Right atrium auricular region (tissue), 2 donors: ENCODE measurements around the gene SCN4A. TPM values are rescaled to one million over a fixed set of nuclear protein-coding genes. Genes with fewer than 3 reads are reported as not detected.

Experiments
- DNase-seq: peaks from one replicate; pipeline ENCODE4 v3.0.0-alpha.2; 2019; ENCODE audit warnings: low spot score
- H3K27ac ChIP-seq, 2 donors: fragments of 200-600 bp; sonication (generic); 1 replicate in 1 of 2; 2 replicates in 1 of 2; pipeline ENCODE4 v1.5.1; 2016 to 2019
- H3K27me3 ChIP-seq, 2 donors: fragments of 200-600 bp; sonication (generic); one replicate each; pipeline versions ENCODE4 v1.5.1 to v1.6.0; 2017 to 2019
- H3K36me3 ChIP-seq: fragments of 200-600 bp; sonication (generic); one replicate; pipeline ENCODE4 v1.5.1; 2016
- H3K4me1 ChIP-seq, 2 donors: fragments of 200-600 bp; sonication (generic); one replicate each; pipeline versions ENCODE4 v1.5.1 to v1.6.0; 2017 to 2019
- H3K4me3 ChIP-seq, 2 donors: fragments of 200-600 bp; sonication (generic); 1 replicate in 1 of 2; 2 replicates in 1 of 2; pipeline ENCODE4 v1.5.1; 2017 to 2019; ENCODE audit warnings: mild to moderate bottlenecking in 1 of 2, moderate library complexity in 1 of 2
- H3K9me3 ChIP-seq, 2 donors: fragments of 200-600 bp; sonication (generic); one replicate each; pipeline ENCODE4 v1.5.1; 2019
- CTCF ChIP-seq, 2 donors: fragments of 200-600 bp; sonication (generic); IDR thresholded peaks; one replicate each; pipeline ENCODE4 v1.5.1; 2019; ENCODE audit warnings: antibody characterized with exemption in 2 of 2
- total RNA-seq, 2 donors: library from RNA; depleted of rRNA; stranded (reverse); fragments of >200 nt; gene quantifications; one replicate each; pipeline ENCODE4 v1.1.0, GENCODE V29; 2016

Gene SCN4A
- total RNA-seq, 2 donors from 2014 or later = 0.74 to 2.5 TPM

- Histone ChIP-seq H3K27ac (no peak overlapping the region), H3K4me1 (peaks cover 0 to 20% of the 10 kb centered on the region in 2 donors), H3K36me3 (no peaks in the 10 kb centered on the region)
These were observed 1.3 kb upstream of the SCN4A start for GRCh38 chr17:63973930-63974593.

DNA sequence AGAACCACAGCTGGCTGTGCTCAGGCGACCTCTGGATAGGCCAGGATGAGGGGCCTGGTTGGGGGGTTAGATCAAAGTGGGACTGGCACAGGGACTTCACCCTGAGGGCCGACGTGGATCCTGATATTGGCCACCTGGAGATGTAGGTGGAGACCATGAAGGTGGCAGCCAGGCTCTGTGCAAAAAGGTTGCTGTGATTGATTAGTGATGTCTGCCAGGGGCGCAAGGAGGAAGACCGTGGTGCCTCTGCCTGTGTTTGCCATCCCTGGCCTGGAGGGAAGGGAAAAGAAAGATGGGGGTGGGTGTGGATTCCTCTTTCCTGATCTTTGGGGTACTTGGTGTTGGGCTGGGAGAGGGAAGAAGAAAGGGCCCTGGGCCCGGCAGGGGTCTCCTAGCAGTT is 529 bp upstream of the SCN4A start:
- Histone ChIP-seq H3K27me3 (no peaks in the 10 kb centered on the region), H3K4me3 (no peak overlapping the region), H3K27ac (no peak overlapping the region), H3K36me3 (no peaks in the 10 kb centered on the region), H3K9me3 (no peaks in the 10 kb centered on the region), H3K4me1 (peaks cover 0 to 15% of the 10 kb centered on the region in 2 donors)
- TF ChIP-seq CTCF (IDR thresholded peaks at IDR 0.05) = no peak
- no peak for DNase-seq

More at GRCh38 chr17:63973930-63974593, 1.3 kb upstream of the SCN4A start:
- no peak for DNase-seq
- no peak for TF ChIP-seq CTCF (IDR thresholded peaks at IDR 0.05)
- H3K9me3 ChIP-seq = no peaks in the 10 kb centered on the region
- no peaks in the 10 kb centered on the region for H3K27me3 ChIP-seq
- no peak overlapping the region for H3K4me3 ChIP-seq

GRCh38 chr17:63969278-63969677 is 3.4 kb downstream of the SCN4A start:
- no peak for DNase-seq
- no peak for TF ChIP-seq CTCF (IDR thresholded peaks at IDR 0.05)
- Histone ChIP-seq H3K9me3 (no peaks in the 10 kb centered on the region), H3K27me3 (no peaks in the 10 kb centered on the region), H3K27ac (no peak overlapping the region), H3K36me3 (no peaks in the 10 kb centered on the region), H3K4me1 (peaks cover 0 to 7% of the 10 kb centered on the region in 2 donors), H3K4me3 (no peak overlapping the region)

DNA sequence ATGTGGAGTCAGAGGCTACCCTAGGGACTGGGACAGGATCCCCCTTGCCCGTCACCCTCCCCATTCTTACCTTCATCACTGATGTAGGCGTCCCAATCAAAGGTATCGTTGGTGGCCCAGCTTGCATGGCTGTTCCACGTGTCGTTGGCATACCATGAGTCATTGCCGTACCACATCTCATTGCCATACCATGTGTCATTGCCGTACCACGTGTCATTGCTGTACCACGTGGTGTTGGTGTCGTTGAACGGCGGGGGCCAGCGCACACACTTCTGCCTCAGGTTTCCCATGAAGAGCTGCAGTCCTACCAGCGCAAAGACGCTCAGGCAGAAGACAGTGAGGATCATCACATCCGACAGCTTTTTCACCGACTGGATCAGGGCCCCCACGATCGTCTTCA is 4.8 kb downstream of the SCN4A start:
- TF ChIP-seq CTCF (IDR thresholded peaks at IDR 0.05) = no peak
- peaks cover 0 to 17% of the 10 kb centered on the region in 2 donors for H3K4me1 ChIP-seq
- no peaks in the 10 kb centered on the region for H3K27me3 ChIP-seq
- no peaks in the 10 kb centered on the region for H3K36me3 ChIP-seq
- H3K27ac ChIP-seq = no peak overlapping the region
- no peak overlapping the region for H3K4me3 ChIP-seq
- H3K9me3 ChIP-seq = no peaks in the 10 kb centered on the region
- no peak for DNase-seq

- Histone ChIP-seq H3K27ac (no peak overlapping the region), H3K9me3 (no peaks in the 10 kb centered on the region), H3K36me3 (no peaks in the 10 kb centered on the region), H3K4me1 (peaks cover 0 to 29% of the 10 kb centered on the region in 2 donors), H3K4me3 (no peak overlapping the region), H3K27me3 (no peaks in the 10 kb centered on the region)
- DNase-seq = no peak
- no peak for TF ChIP-seq CTCF (IDR thresholded peaks at IDR 0.05)
These were observed 6.0 kb downstream of the SCN4A start for GRCh38 chr17:63966646-63967264.
